Thyroid gland (tissue), 4 donors: ENCODE results near the gene ROS1.

Experiments
- POLR2A ChIP-seq, 2 donors: fragments of 450-650 bp; IDR thresholded peaks; one replicate each; pipeline ENCODE4 v1.6.1; 2017; ENCODE audit warnings: antibody characterized with exemption in 2 of 2, mild to moderate bottlenecking in 2 of 2, moderate library complexity in 1 of 2
- TF ChIP-seq, protein P1 (sequence below), 6 experiments: fragments of 200-600 bp in 3 of 6; fragments of 450-650 bp in 3 of 6; sonication (generic) in 3 of 6; IDR thresholded peaks; one replicate each; pipeline ENCODE4 v1.5.1; 2016 to 2019; ENCODE audit warnings: antibody characterized with exemption in 6 of 6, mild to moderate bottlenecking in 2 of 6, inconsistent platforms in 1 of 6, moderate library complexity in 1 of 6

DNA sequence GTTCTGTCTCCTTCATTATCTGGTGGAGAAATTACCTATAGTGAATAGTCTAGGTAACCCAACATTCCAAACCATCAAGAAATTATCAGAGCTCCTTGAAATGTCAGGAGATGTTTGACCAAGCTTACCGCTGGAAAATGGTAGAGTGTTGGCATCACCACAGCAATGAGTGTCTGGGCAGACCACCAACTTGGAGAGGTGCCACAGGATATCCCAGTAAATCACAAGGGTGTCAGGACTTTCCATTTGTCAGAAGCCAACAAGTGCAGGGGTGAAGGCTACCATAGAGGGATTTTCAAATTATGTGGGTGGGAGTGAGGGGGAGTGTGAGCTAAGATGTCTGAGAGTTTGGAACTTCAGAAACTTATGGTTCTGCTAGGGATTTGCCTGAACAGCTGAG, 87.2 kb downstream of the ROS1 start:
- TF ChIP-seq, protein P1, sequence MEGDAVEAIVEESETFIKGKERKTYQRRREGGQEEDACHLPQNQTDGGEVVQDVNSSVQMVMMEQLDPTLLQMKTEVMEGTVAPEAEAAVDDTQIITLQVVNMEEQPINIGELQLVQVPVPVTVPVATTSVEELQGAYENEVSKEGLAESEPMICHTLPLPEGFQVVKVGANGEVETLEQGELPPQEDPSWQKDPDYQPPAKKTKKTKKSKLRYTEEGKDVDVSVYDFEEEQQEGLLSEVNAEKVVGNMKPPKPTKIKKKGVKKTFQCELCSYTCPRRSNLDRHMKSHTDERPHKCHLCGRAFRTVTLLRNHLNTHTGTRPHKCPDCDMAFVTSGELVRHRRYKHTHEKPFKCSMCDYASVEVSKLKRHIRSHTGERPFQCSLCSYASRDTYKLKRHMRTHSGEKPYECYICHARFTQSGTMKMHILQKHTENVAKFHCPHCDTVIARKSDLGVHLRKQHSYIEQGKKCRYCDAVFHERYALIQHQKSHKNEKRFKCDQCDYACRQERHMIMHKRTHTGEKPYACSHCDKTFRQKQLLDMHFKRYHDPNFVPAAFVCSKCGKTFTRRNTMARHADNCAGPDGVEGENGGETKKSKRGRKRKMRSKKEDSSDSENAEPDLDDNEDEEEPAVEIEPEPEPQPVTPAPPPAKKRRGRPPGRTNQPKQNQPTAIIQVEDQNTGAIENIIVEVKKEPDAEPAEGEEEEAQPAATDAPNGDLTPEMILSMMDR (IDR thresholded peaks at IDR 0.05) = no peak
- no peak for TF ChIP-seq POLR2A (IDR thresholded peaks at IDR 0.05)
